Measurements from ENCODE around the gene CCDC17.

DNA sequence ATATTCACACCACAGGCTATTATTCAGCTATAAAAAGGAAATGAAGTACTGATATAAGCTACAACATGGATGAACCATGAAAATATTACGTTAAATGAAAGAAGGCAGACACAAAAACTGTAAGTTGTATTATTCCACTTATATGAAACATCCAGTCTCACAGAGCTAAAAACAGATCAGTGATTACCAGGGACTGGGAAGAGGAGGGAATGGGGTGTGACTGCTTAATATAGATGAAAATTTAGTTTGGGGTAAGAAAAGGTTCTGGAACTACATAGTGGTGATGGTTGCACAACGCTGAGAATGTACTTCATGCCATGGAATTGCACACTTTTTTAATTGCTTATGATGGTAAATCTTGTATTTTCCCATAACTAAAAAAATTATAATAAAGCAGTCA, 43.0 kb upstream of the CCDC17 start:
- no peak for TF ChIP-seq CTCF (IDR thresholded peaks at IDR 0.05)
- no peak for TF ChIP-seq POLR2A (IDR thresholded peaks at IDR 0.05)

Data from esophagus squamous epithelium (tissue), 4 donors.